Panc1 (cell line): ENCODE results near the gene PBXIP1.

Source experiments
- CTCF ChIP-seq: fragments of 450-650 bp; IDR thresholded peaks from 2 replicates; pipeline ENCODE4 v1.5.1; 2017; ENCODE audit warnings: mild to moderate bottlenecking
- POLR2AphosphoS5 ChIP-seq: IDR thresholded peaks from 2 replicates; pipeline ENCODE4 v1.6.1; 2012; ENCODE audit warnings: mild to moderate bottlenecking, low read depth, low read length, moderate library complexity
- REST ChIP-seq, 2 experiments: IDR thresholded peaks; 2 replicates each; pipeline ENCODE4 v1.6.1; 2011 to 2012; ENCODE audit warnings: low read depth in 2 of 2, control low read depth in 1 of 2, low read length in 1 of 2, mild to moderate bottlenecking in 1 of 2, moderate library complexity in 1 of 2; ENCODE audit not compliant: insufficient read depth in 1 of 2
- TCF7L2 ChIP-seq: IDR thresholded peaks from 2 replicates; pipeline ENCODE4 v1.6.1; 2011; ENCODE audit warnings: mild to moderate bottlenecking, low read depth, low read length, inconsistent platforms

- TF ChIP-seq POLR2AphosphoS5 (no peak), CTCF (no peak), TCF7L2 (no peak), REST (IDR thresholded peaks at IDR 0.05; ENCODE audit: insufficient read depth in 1 of 2, low read depth in 2 of 2, low read length in 1 of 2) (no peak)
Observed at GRCh38 chr1:154983776-154984466, 28.0 kb upstream of the PBXIP1 start.
